ENCODE results near the gene ATP6V0D1. TPM values are rescaled to one million over a fixed set of nuclear protein-coding genes. Genes with fewer than 3 reads are reported as not detected.

Gene ATP6V0D1
- total and polyA plus RNA-seq, 2 of the 4 experiments (the other 2 are of a cell fraction), result 112 to 124 TPM

DNA sequence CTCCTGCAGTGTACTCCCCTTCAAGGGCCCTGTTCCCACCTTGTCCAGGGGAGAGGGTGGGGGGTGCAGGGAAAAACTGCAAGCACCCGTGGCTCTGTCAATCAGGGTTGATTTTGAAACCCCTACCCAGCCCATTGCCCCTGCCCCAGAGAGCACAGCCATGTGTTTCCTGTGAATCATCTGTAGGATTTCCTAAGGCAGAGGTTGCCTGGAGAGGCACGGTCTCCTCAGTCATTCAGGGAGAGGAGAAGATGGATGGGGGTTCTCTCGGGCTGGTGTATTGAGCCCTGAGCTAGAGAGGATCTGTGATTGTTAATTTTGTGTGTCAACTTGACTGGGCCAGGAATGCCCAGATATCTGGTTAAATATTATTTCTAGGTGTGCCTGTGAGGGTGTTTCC, 5.8 kb upstream of the ATP6V0D1 start:
- Histone ChIP-seq H3K9ac (ENCODE audit: low read depth, low read length) (no peak overlapping the region), H3K79me1 (ENCODE audit: low read depth in 1 of 2, low read length in 2 of 2) (peaks cover 0 to 20% of the 10 kb centered on the region in 2 experiments; a peak in 3 of 4 replicates), H3K4ac (ENCODE audit: low read depth, low read length) (no peak overlapping the region), H3K4me3 (ENCODE audit: insufficient read depth, low read depth, low read length) (no peak overlapping the region), H3K9me1 (ENCODE audit: insufficient read depth, low read length) (no peaks in the 10 kb centered on the region), H3K23ac (ENCODE audit: low read depth, low read length) (no peak overlapping the region), H3K9me3 (ENCODE audit: control insufficient read depth, insufficient read depth, low read length) (no peaks in the 10 kb centered on the region), H4K8ac (ENCODE audit: low read depth in 2 of 2, low read length in 2 of 2) (no peak overlapping the region), H3K18ac (ENCODE audit: low read depth, low read length) (no peak overlapping the region), H2AK5ac (ENCODE audit: low read depth, low read length) (no peak overlapping the region), H2BK20ac (ENCODE audit: low read depth, low read length) (no peak overlapping the region), H3K4me1 (ENCODE audit: control insufficient read depth, insufficient read depth, low read length) (peaks cover 13% of the 10 kb centered on the region), H4K5ac (ENCODE audit: low read depth, low read length) (no peak overlapping the region), H3K27me3 (ENCODE audit: control insufficient read depth, insufficient read depth, low read length) (no peaks in the 10 kb centered on the region), H3K56ac (ENCODE audit: extremely low read depth, insufficient read depth, low read length) (no peak overlapping the region), H2BK5ac (ENCODE audit: low read depth, low read length, poor library complexity, severe bottlenecking) (no peak overlapping the region), H4K91ac (ENCODE audit: insufficient read depth, low read depth, low read length) (no peak overlapping the region), H3K4me2 (ENCODE audit: low read depth, low read length) (no peak overlapping the region), H2AFZ (replicated peaks; ENCODE audit: low read length, poor library complexity) (peak overlapping the region; percentile 41), H3K14ac (replicated peaks; ENCODE audit: low read depth, low read length) (no peak overlapping the region), H2BK120ac (ENCODE audit: low read depth, low read length) (no peak overlapping the region), H3K27ac (ENCODE audit: insufficient read depth, low read length) (no peak overlapping the region), H2AK9ac (replicated peaks; ENCODE audit: low read depth, low read length, poor library complexity) (no peak overlapping the region), H3K36me3 (ENCODE audit: control insufficient read depth, insufficient read depth, low read length) (no peaks in the 10 kb centered on the region), H2BK15ac (ENCODE audit: low read depth, low read length) (no peak overlapping the region), H4K20me1 (ENCODE audit: insufficient read depth, low read length) (no peaks in the 10 kb centered on the region)
- CTCF ChIA-PET, result no interaction called here
- BruUV-seq (replicated peaks), result no TSS peak
- DNase-seq, result no peak
- intact Hi-C loops (cut with micrococcal nuclease) (no loop called here), dilution Hi-C loops (cut with HindIII; ENCODE audit: low sequenced_read_pairs, unreplicated experiment) (no loop called here), in situ Hi-C loops (cut with MboI; ENCODE audit: low sequenced_read_pairs) (no loop called here)
- TF ChIP-seq MAZ (IDR thresholded peaks at IDR 0.05; ENCODE audit: borderline replicate concordance, low read depth, low read length), result no peak
- TF ChIP-seq, protein P1, sequence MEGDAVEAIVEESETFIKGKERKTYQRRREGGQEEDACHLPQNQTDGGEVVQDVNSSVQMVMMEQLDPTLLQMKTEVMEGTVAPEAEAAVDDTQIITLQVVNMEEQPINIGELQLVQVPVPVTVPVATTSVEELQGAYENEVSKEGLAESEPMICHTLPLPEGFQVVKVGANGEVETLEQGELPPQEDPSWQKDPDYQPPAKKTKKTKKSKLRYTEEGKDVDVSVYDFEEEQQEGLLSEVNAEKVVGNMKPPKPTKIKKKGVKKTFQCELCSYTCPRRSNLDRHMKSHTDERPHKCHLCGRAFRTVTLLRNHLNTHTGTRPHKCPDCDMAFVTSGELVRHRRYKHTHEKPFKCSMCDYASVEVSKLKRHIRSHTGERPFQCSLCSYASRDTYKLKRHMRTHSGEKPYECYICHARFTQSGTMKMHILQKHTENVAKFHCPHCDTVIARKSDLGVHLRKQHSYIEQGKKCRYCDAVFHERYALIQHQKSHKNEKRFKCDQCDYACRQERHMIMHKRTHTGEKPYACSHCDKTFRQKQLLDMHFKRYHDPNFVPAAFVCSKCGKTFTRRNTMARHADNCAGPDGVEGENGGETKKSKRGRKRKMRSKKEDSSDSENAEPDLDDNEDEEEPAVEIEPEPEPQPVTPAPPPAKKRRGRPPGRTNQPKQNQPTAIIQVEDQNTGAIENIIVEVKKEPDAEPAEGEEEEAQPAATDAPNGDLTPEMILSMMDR (conservative IDR thresholded peaks at IDR 0.05; ENCODE audit: low read depth, low read length), result no peak
- TF ChIP-seq FOS (IDR thresholded peaks at IDR 0.05; ENCODE audit: low read depth, low read length), result no peak
- no peak for TF ChIP-seq USF2 (IDR thresholded peaks at IDR 0.05; ENCODE audit: low read depth, low read length)
- TF ChIP-seq RFX5 (IDR thresholded peaks at IDR 0.05; ENCODE audit: low read depth, low read length), result no peak
- TF ChIP-seq, protein P2, sequence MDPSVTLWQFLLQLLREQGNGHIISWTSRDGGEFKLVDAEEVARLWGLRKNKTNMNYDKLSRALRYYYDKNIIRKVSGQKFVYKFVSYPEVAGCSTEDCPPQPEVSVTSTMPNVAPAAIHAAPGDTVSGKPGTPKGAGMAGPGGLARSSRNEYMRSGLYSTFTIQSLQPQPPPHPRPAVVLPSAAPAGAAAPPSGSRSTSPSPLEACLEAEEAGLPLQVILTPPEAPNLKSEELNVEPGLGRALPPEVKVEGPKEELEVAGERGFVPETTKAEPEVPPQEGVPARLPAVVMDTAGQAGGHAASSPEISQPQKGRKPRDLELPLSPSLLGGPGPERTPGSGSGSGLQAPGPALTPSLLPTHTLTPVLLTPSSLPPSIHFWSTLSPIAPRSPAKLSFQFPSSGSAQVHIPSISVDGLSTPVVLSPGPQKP (IDR thresholded peaks at IDR 0.05; ENCODE audit: borderline replicate concordance, low read depth, low read length), result no peak
- TF ChIP-seq RCOR1 (IDR thresholded peaks at IDR 0.05; ENCODE audit: insufficient replicate concordance, low read length), result no peak
- TF ChIP-seq CEBPB (IDR thresholded peaks at IDR 0.05; ENCODE audit: low read depth, low read length), result no peak
- no peak for TF ChIP-seq MAFK (IDR thresholded peaks at IDR 0.05; ENCODE audit: low read depth, low read length)
- TF ChIP-seq MXI1 (IDR thresholded peaks at IDR 0.05; ENCODE audit: borderline replicate concordance, low read depth, low read length), result no peak
- no peak for TF ChIP-seq BHLHE40 (IDR thresholded peaks at IDR 0.05; ENCODE audit: low read depth, low read length)
- TF ChIP-seq SMC3 (IDR thresholded peaks at IDR 0.05; ENCODE audit: low read depth, low read length), result no peak
- no peak for TF ChIP-seq CHD1 (IDR thresholded peaks at IDR 0.05; ENCODE audit: low read depth, low read length)
- TF ChIP-seq RAD21 (IDR thresholded peaks at IDR 0.05; ENCODE audit: low read length), result no peak
- TF ChIP-seq NFE2L2 (IDR thresholded peaks at IDR 0.05; ENCODE audit: low read depth, low read length), result no peak
- no peak for TF ChIP-seq POLR2A (IDR thresholded peaks at IDR 0.05; ENCODE audit: low read depth, low read length)
- ATAC-seq (ENCODE audit: low read depth), result no peak
- POLR2A ChIA-PET (ENCODE audit: unreplicated experiment), result no interaction called here
- no CpG with 5 or more reads among the region's 3 CpGs for WGBS, 2 experiments (ENCODE audit: extremely low coverage in 2 of 2, insufficient read length in 1 of 2)
